Measurements from ENCODE around the gene LYVE1.

The LYVE1 gene

DNA sequence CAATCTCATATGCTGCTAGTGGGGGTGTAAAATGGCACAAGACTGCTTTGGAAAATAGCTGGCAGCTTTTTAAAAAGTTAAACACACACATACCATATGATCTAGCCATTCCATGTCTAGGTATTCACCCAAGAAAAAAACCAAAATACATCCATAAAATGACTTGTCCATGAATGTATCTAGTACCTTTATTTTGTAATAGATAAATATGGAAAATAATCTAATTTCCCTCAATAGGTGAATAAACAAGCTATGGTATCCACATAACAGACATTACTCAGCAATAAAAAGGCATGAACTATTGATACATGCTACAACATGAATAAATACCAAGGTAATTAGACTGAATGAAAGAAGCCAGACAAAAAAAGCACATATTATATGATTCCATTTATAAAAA lies 50.3 kb downstream of the LYVE1 start:
- DNase-seq, result no peak

DNA sequence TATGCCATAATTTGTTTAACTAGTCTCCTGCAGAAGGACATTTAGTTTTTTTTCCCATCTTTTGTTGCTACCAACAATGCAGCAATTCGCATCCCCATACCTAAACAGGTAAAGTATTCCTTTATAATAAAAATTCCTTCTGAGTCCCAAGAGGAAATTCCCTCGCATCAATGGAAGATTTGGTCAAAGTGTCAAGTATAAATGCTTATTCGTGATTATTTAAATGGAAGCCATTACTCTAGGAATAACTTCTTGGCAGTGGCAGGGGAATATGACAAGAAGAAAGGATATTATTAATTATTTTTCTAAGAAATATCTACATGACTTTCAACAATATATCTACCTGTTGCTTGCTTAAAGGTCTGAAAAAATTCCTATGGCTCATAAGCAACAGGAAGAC lies 53.0 kb downstream of the LYVE1 start:
- DNase-seq, result no peak

DNA sequence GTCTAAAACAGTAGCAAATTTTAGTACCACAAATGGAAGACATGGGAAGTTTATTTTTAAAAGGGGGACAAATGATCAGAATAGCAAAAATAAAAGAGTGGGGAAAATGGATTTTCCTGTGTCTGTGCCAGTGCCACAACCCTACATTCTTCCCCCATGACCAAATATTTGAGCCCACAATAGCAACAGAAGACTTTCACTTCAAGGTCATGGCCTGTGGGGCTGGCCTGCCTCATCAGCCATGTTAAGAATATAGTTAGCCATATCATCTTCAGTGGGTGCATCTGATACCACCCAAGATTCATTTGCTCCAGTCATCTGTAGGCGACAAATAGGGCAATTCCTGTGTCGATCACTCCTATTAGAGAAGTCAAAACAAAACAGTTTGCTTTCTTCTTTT lies 53.8 kb downstream of the LYVE1 start:
- no peak for DNase-seq

DNA sequence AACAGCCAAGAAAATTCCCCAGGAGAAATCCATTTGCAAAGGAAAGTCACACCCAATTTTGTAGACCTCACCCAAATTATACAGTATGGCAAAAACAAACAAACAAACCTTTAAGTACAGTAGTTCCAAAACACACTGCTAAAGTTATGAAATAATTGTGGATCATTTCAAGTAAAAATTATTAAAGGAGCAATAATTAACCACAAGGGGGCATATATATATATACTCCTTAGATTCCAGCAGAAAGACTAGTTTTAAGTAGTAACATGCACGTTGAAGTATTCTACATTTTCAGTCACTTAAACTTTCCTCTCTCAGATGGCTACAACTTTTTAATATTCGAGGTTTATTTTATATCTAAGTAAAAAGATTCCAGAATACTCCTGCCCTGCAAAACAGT lies 54.3 kb downstream of the LYVE1 start:
- DNase-seq, result no peak

- DNase-seq, result no peak
Measured at GRCh38 chr11:10511181-10511621, 57.3 kb downstream of the LYVE1 start.

Measured in CD4-positive, alpha-beta T cell treated with Interleukin-12 subunit alpha and Interleukin-12 subunit beta, for 1 hour (primary cell).